Kidney (tissue), 14 donors: ENCODE data around the gene FOXP2. TPM values are rescaled to one million over a fixed set of nuclear protein-coding genes. Genes with fewer than 3 reads are reported as not detected.

Experiments
- DNase-seq, 5 donors: peaks; one replicate each; pipeline ENCODE4 v3.0.0-alpha.2; 2013 to 2020
- FAIRE-seq: peaks from 2 replicates; lab custom pipeline; 2012; peaks lifted over from hg19 to GRCh38; lab: Jason Lieb, UNC
- H3K27ac ChIP-seq, 2 donors: one replicate each; pipeline ENCODE4 v1.7.0; 2013; ENCODE audit warnings: low read depth in 2 of 2, low read length in 2 of 2, inconsistent platforms in 1 of 2
- H3K27me3 ChIP-seq: one replicate; pipeline ENCODE4 v1.7.1; 2013; ENCODE audit warnings: low read length, inconsistent platforms; ENCODE audit not compliant: control insufficient read depth, insufficient read depth
- H3K36me3 ChIP-seq, 3 donors: one replicate each; pipeline versions ENCODE4 v1.7.0 to v1.7.1; 2013; ENCODE audit warnings: low read length in 3 of 3, control low read depth in 1 of 3, inconsistent platforms in 1 of 3; ENCODE audit not compliant: insufficient read depth in 3 of 3, control insufficient read depth in 2 of 3
- H3K4me1 ChIP-seq, 3 donors: one replicate each; pipeline versions ENCODE4 v1.7.0 to v1.7.1; 2013; ENCODE audit warnings: low read length in 3 of 3, inconsistent platforms in 1 of 3, low read depth in 1 of 3; ENCODE audit not compliant: control insufficient read depth in 2 of 3, insufficient read depth in 2 of 3
- H3K4me3 ChIP-seq, 3 donors: one replicate each; pipeline versions ENCODE4 v1.7.0 to v1.8.1; 2013; ENCODE audit warnings: low read length in 3 of 3, control low read depth in 1 of 3, inconsistent platforms in 1 of 3
- H3K9ac ChIP-seq, 3 donors: one replicate each; pipeline versions ENCODE4 v1.7.0 to v1.7.1; 2013; ENCODE audit warnings: low read length in 3 of 3, control low read depth in 1 of 3, inconsistent platforms in 1 of 3
- H3K9me3 ChIP-seq, 3 donors: one replicate each; pipeline versions ENCODE4 v1.7.0 to v1.7.1; 2013; ENCODE audit warnings: low read length in 3 of 3, control low read depth in 1 of 3, inconsistent platforms in 1 of 3; ENCODE audit not compliant: control insufficient read depth in 2 of 3, insufficient read depth in 1 of 3
- CTCF ChIP-seq: IDR thresholded peaks from 3 replicates; pipeline ENCODE4 v1.5.1; 2012; ENCODE audit warnings: mild to moderate bottlenecking, moderate library complexity, borderline replicate concordance; ENCODE audit not compliant: insufficient read depth; ENCODE audit errors: extremely low read depth
- intact Hi-C: fragments of 100-400 bp; cut with DNase I; formaldehyde crosslinking; loops from one replicate; pipeline ENCODE4 v1.11.1; 2022
- polyA plus RNA-seq: library from polyadenylated mRNA; stranded (reverse); fragments of 350-450 nt; fragmentation: Illumina TruSeq; extraction: RNeasy Lipid Tissue Mini Kit (QIAGEN cat#74804); gene quantifications from one replicate; pipeline ENCODE4 v1.2.3, GENCODE V29; 2014; ENCODE audit warnings: low read depth, low replicate concordance; ENCODE audit not compliant: insufficient read depth
- total RNA-seq: library from RNA; stranded (reverse); fragmentation: NEBNext Ultra II Directional; extraction: Animal tissue kit (Norgen Biotek cat#: 25700); gene quantifications from one replicate; pipeline ENCODE4 v1.2.1, GENCODE V29; 2021
- donor health status: control.
- donor health status: control.
- donor health status: control.
- donor health status: control.
- donor health status: control.
- donor health status: DM: yes; HTN: yes; CAD: no.
- donor health status: Normal renal cell carcinoma (clear cell type).

The FOXP2 gene
- total and polyA plus RNA-seq, 2 donors from 2014 or later, result 0.69 to 8.0 TPM

GRCh38 chr7:114689406-114689805 lies 274.8 kb downstream of the FOXP2 start:
- TF ChIP-seq CTCF, result no peak
- Histone ChIP-seq H3K27ac (no peak overlapping the region), H3K4me3 (no peak overlapping the region), H3K36me3 (no peaks in the 10 kb centered on the region), H3K9ac (no peak overlapping the region), H3K27me3 (no peaks in the 10 kb centered on the region), H3K4me1 (no peaks in the 10 kb centered on the region), H3K9me3 (no peaks in the 10 kb centered on the region)
- intact Hi-C loops, result no loop called here
- peak in 3 of 5 donors; percentile 33 to 73 (median 67) for DNase-seq
- FAIRE-seq, result no peak

GRCh38 chr7:114691605-114692004 lies 277.0 kb downstream of the FOXP2 start:
- FAIRE-seq (no peak), DNase-seq (no peak)
- H3K9me3 ChIP-seq, result no peaks in the 10 kb centered on the region
- H3K27ac ChIP-seq, result no peak overlapping the region
- H3K4me3 ChIP-seq, result no peak overlapping the region
- no peaks in the 10 kb centered on the region for H3K4me1 ChIP-seq
- TF ChIP-seq CTCF, result no peak
- intact Hi-C loops, result no loop called here
- H3K36me3 ChIP-seq, result no peaks in the 10 kb centered on the region
- H3K27me3 ChIP-seq, result no peaks in the 10 kb centered on the region
- H3K9ac ChIP-seq, result no peak overlapping the region

- H3K36me3 ChIP-seq, result no peaks in the 10 kb centered on the region
- no peaks in the 10 kb centered on the region for H3K9me3 ChIP-seq
- TF ChIP-seq CTCF, result no peak
- H3K27ac ChIP-seq, result no peak overlapping the region
- no peak overlapping the region for H3K4me3 ChIP-seq
- no peak for DNase-seq
- FAIRE-seq, result no peak
- no peaks in the 10 kb centered on the region for H3K27me3 ChIP-seq
- H3K4me1 ChIP-seq, result no peaks in the 10 kb centered on the region
- no peak overlapping the region for H3K9ac ChIP-seq
- intact Hi-C loops, result no loop called here
Observed at GRCh38 chr7:114695182-114695581, 280.6 kb downstream of the FOXP2 start.

GRCh38 chr7:114700247-114700928 lies 285.8 kb downstream of the FOXP2 start:
- Histone ChIP-seq H3K36me3 (no peaks in the 10 kb centered on the region), H3K27me3 (no peaks in the 10 kb centered on the region), H3K27ac (no peak overlapping the region), H3K9me3 (no peaks in the 10 kb centered on the region), H3K9ac (no peak overlapping the region), H3K4me3 (no peak overlapping the region), H3K4me1 (no peaks in the 10 kb centered on the region)
- no peak for FAIRE-seq
- intact Hi-C loops, result no loop called here
- no peak for DNase-seq
- no peak for TF ChIP-seq CTCF
